ENCODE results near the gene CSTF1. TPM values are rescaled to one million over a fixed set of nuclear protein-coding genes. Genes with fewer than 3 reads are reported as not detected.

CSTF1 gene
- total and polyA plus RNA-seq, 2 of the 4 experiments (the other 2 are of a cell fraction), result 48.8 to 105 TPM

GRCh38 chr20:56422076-56422823 is 29.8 kb downstream of the CSTF1 start (continued):
- TF ChIP-seq MXI1 (IDR thresholded peaks at IDR 0.05; ENCODE audit: borderline replicate concordance, low read depth, low read length) (no peak), SMC3 (IDR thresholded peaks at IDR 0.05; ENCODE audit: low read depth, low read length) (peak; percentile 10; the same call in 1 of the 2 replicates), POLR2A (IDR thresholded peaks at IDR 0.05; ENCODE audit: low read depth, low read length) (no peak)

GRCh38 chr20:56422824-56423189 is 30.4 kb downstream of the CSTF1 start:
- H3K36me3 ChIP-seq (ENCODE audit: control insufficient read depth, insufficient read depth, low read length), result peaks cover 22% of the 10 kb centered on the region
- H2BK120ac ChIP-seq (ENCODE audit: low read depth, low read length), result peak overlapping the region; percentile 99
- H2BK20ac ChIP-seq (ENCODE audit: low read depth, low read length), result peak overlapping the region; percentile 98
- dilution Hi-C loops (cut with HindIII; ENCODE audit: low sequenced_read_pairs, unreplicated experiment), result no loop called here
- H3K79me1 ChIP-seq (ENCODE audit: low read depth in 1 of 2, low read length in 2 of 2), result peaks cover 34 to 76% of the 10 kb centered on the region in 2 experiments
- peak overlapping the region; percentile 86 for H3K23ac ChIP-seq (ENCODE audit: low read depth, low read length)
- peak overlapping the region; percentile 83 to 95 for H4K8ac ChIP-seq (ENCODE audit: low read depth in 2 of 2, low read length in 2 of 2)
- no CpG with 5 or more reads among the region's 4 CpGs for WGBS, 2 experiments (ENCODE audit: extremely low coverage in 2 of 2, insufficient read length in 1 of 2)
- peak overlapping the region; percentile 95; the same call in 2 of the 3 replicates for H2BK15ac ChIP-seq (ENCODE audit: low read depth, low read length)
- TF ChIP-seq MAZ (IDR thresholded peaks at IDR 0.05; ENCODE audit: borderline replicate concordance, low read depth, low read length) (no peak), POLR2A (IDR thresholded peaks at IDR 0.05; ENCODE audit: low read depth, low read length) (no peak), BHLHE40 (IDR thresholded peaks at IDR 0.05; ENCODE audit: low read depth, low read length) (no peak), MXI1 (IDR thresholded peaks at IDR 0.05; ENCODE audit: borderline replicate concordance, low read depth, low read length) (no peak), USF2 (IDR thresholded peaks at IDR 0.05; ENCODE audit: low read depth, low read length) (no peak)
- H3K56ac ChIP-seq (ENCODE audit: extremely low read depth, insufficient read depth, low read length), result peak overlapping the region; percentile 85
- H3K4ac ChIP-seq (ENCODE audit: low read depth, low read length), result peak overlapping the region; percentile 97
- peak overlapping the region; percentile 90 for H2AK9ac ChIP-seq (replicated peaks; ENCODE audit: low read depth, low read length, poor library complexity)
- in situ Hi-C loops (cut with MboI; ENCODE audit: low sequenced_read_pairs), result no loop called here
- intact Hi-C loops (cut with micrococcal nuclease), result no loop called here
- BruUV-seq (replicated peaks), result no TSS peak
- no peaks in the 10 kb centered on the region for H3K27me3 ChIP-seq (ENCODE audit: control insufficient read depth, insufficient read depth, low read length)
- no peaks in the 10 kb centered on the region for H3K9me3 ChIP-seq (ENCODE audit: control insufficient read depth, insufficient read depth, low read length)
- peak overlapping the region; percentile 97 for H2AK5ac ChIP-seq (ENCODE audit: low read depth, low read length)
- H3K9me1 ChIP-seq (ENCODE audit: insufficient read depth, low read length), result peaks cover 24% of the 10 kb centered on the region
- POLR2A ChIA-PET (ENCODE audit: unreplicated experiment), result interaction anchor here (0.7 to 0.9 kb wide), 2 partner anchors 10 to 17 kb away, joined by 3 to 4 read pairs; no protein-coding TSS in a partner anchor
- H4K5ac ChIP-seq (ENCODE audit: low read depth, low read length), result peak overlapping the region; percentile 95
- H3K4me3 ChIP-seq (ENCODE audit: insufficient read depth, low read depth, low read length), result no peak overlapping the region
- peak overlapping the region; percentile 50 for H2AFZ ChIP-seq (replicated peaks; ENCODE audit: low read length, poor library complexity)
- no peaks in the 10 kb centered on the region for H4K20me1 ChIP-seq (ENCODE audit: insufficient read depth, low read length)
- peak overlapping the region; percentile 3; the same call in 1 of the 2 replicates for H3K9ac ChIP-seq (ENCODE audit: low read depth, low read length)
- H3K4me1 ChIP-seq (ENCODE audit: control insufficient read depth, insufficient read depth, low read length), result peaks cover 39% of the 10 kb centered on the region
- ATAC-seq (ENCODE audit: low read depth) (peak; percentile 36), DNase-seq (peak; percentile 33)
- peak overlapping the region; percentile 97 for H4K91ac ChIP-seq (ENCODE audit: insufficient read depth, low read depth, low read length)
- H2BK5ac ChIP-seq (ENCODE audit: low read depth, low read length, poor library complexity, severe bottlenecking), result peak overlapping the region; percentile 93
- H3K14ac ChIP-seq (replicated peaks; ENCODE audit: low read depth, low read length), result peak overlapping the region; percentile 93
- H3K27ac ChIP-seq (ENCODE audit: insufficient read depth, low read length), result peak overlapping the region; percentile 90
- CTCF ChIA-PET, result interaction anchor here (1.0 kb wide), 1 partner anchor 12 kb away, joined by 3 read pairs; no protein-coding TSS in a partner anchor
- no peak overlapping the region for H3K4me2 ChIP-seq (ENCODE audit: low read depth, low read length)
- H3K18ac ChIP-seq (ENCODE audit: low read depth, low read length), result peak overlapping the region; percentile 74
